Omental fat pad (tissue), 4 donors: ENCODE results near the gene RPS6KA4. TPM values are rescaled to one million over a fixed set of nuclear protein-coding genes. Genes with fewer than 3 reads are reported as not detected.

Experiments used
- ATAC-seq: fragments of 150-250 bp; one replicate; pipeline ENCODE4 v1.9.1; 2016; ENCODE audit warnings: mild to moderate bottlenecking, moderate library complexity; ENCODE audit not compliant: low FRiP score
- DNase-seq: peaks from one replicate; pipeline ENCODE4 v3.0.0-alpha.2; 2019; ENCODE audit warnings: low spot score
- CTCF ChIP-seq, 3 donors: fragments of 450-650 bp; IDR thresholded peaks; one replicate each; pipeline ENCODE4 v1.5.1; 2016 to 2017; ENCODE audit warnings: antibody characterized with exemption in 3 of 3, mild to moderate bottlenecking in 3 of 3, moderate library complexity in 2 of 3
- total RNA-seq, 4 donors: library from RNA; depleted of rRNA; stranded (reverse); fragments of >200 nt; gene quantifications; one replicate each; pipeline ENCODE4 v1.1.0, GENCODE V29; 2016

RPS6KA4 gene
- total RNA-seq, 4 donors from 2014 or later: 15.7 to 64.2 (median 28.1) TPM

GRCh38 chr11:64361659-64362058, 2.7 kb downstream of the RPS6KA4 start:
- DNase-seq (no peak), ATAC-seq (no peak)
- no peak for TF ChIP-seq CTCF (IDR thresholded peaks at IDR 0.05)

- DNase-seq: no peak
- TF ChIP-seq CTCF (IDR thresholded peaks at IDR 0.05): no peak
- ATAC-seq: no peak
Observed at GRCh38 chr11:64362339-64362738, 3.4 kb downstream of the RPS6KA4 start.

- TF ChIP-seq CTCF (IDR thresholded peaks at IDR 0.05): no peak
- DNase-seq (no peak), ATAC-seq (no peak)
Observed at GRCh38 chr11:64364435-64364834, 5.5 kb downstream of the RPS6KA4 start.

- DNase-seq (no peak), ATAC-seq (no peak)
- TF ChIP-seq CTCF (IDR thresholded peaks at IDR 0.05): no peak
Observed at GRCh38 chr11:64364911-64365310, 5.9 kb downstream of the RPS6KA4 start.

GRCh38 chr11:64366751-64367150, 7.8 kb downstream of the RPS6KA4 start:
- no peak for DNase-seq
- no peak for TF ChIP-seq CTCF (IDR thresholded peaks at IDR 0.05)
- no peak for ATAC-seq

GRCh38 chr11:64367931-64368672, 9.1 kb downstream of the RPS6KA4 start:
- DNase-seq (no peak), ATAC-seq (no peak)
- no peak for TF ChIP-seq CTCF (IDR thresholded peaks at IDR 0.05)

GRCh38 chr11:64368673-64369074, 9.7 kb downstream of the RPS6KA4 start:
- TF ChIP-seq CTCF (IDR thresholded peaks at IDR 0.05): no peak
- DNase-seq: no peak
- no peak for ATAC-seq
